T-helper 2 cell treated with Interferon-gamma antibody and Interleukin-4, amounts not matched to agents 5 μg/mL and 100 μg/mL, for 36 hours (primary cell): ENCODE measurements around the gene NFAT5.
A peak's percentile ranks its signal among the peaks of the same experiment; 100 is the strongest.

Source experiments
- DNase-seq: peaks from one replicate; pipeline ENCODE4 v3.0.0; 2021; ENCODE audit warnings: low spot score
- H3K27ac Mint-ChIP-seq: one replicate; pipeline ENCODE4 v1.8.0; 2021; ENCODE audit warnings: mild to moderate bottlenecking, mixed read lengths
- H3K27me3 Mint-ChIP-seq: one replicate; pipeline ENCODE4 v1.8.0; 2021; ENCODE audit warnings: low read depth, mixed read lengths
- H3K36me3 Mint-ChIP-seq: one replicate; pipeline ENCODE4 v1.8.0; 2021; ENCODE audit warnings: low read depth, mixed read lengths
- H3K4me1 Mint-ChIP-seq: one replicate; pipeline ENCODE4 v1.8.0; 2021; ENCODE audit warnings: low read depth, mixed read lengths
- H3K4me3 Mint-ChIP-seq: one replicate; pipeline ENCODE4 v1.8.0; 2022; ENCODE audit warnings: mild to moderate bottlenecking, moderate library complexity, mixed read lengths
- H3K9me3 Mint-ChIP-seq: one replicate; pipeline ENCODE4 v1.8.0; 2021; ENCODE audit warnings: mixed read lengths

NFAT5 gene

DNA sequence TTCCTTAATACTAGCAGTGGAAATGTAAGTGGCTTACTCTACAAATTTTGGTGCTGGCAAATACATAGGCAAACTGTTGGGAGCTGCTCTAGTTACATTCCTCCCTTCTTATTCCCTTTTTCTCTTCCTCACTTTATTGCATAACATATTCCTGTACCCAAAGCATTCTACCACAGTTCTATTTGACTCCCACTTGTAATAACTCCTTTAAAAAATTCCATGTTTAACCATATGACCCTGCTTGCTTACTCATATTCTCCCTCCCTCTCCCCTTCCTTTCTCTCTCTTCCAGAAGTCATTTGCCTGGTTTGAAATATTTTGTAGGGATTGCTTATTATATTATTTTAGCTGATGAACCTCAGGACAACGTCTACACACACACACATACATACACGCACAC is 137.9 kb downstream of the NFAT5 start:
- H3K4me1 Mint-ChIP-seq: no peaks in the 10 kb centered on the region
- H3K9me3 Mint-ChIP-seq: no peaks in the 10 kb centered on the region
- H3K36me3 Mint-ChIP-seq: peaks cover 18% of the 10 kb centered on the region
- no peak for DNase-seq
- H3K4me3 Mint-ChIP-seq: no peak overlapping the region
- no peak overlapping the region for H3K27ac Mint-ChIP-seq
- no peaks in the 10 kb centered on the region for H3K27me3 Mint-ChIP-seq

DNA sequence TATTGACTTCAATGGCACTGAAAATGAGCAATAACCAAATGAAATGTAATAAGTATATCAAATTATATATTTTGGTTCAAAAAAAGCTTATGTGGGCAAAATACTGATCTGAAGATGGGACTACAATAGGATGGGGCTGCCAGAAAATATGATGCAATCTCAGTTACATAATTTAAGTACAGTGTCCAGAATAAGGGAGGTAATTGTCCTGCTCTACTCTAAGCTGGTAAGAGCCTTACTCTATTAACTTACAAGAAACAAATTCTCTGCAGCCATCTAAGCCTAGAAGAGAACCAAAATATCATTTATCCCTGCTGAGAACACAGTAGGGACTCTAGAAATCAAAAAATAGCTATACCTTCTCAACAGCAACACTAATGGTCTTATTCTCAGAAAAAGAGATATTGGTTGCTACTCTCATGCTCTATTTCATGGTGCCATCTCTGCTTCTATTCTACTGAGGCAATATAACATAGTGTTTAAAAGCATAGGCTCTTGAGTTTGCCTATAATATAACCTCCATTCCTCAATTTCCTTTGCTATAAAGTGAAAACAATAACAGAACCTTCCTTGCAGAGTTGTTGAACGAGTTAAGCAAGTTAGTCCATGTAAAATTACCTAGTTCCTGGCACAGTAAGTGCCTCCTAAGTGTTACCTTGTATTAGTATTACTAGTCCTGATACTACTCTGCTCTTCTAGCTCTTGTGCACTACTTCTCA is 140.6 kb downstream of the NFAT5 start:
- no peak for DNase-seq
- H3K4me1 Mint-ChIP-seq: peaks cover 3% of the 10 kb centered on the region
- H3K4me3 Mint-ChIP-seq: no peak overlapping the region
- H3K27me3 Mint-ChIP-seq: no peaks in the 10 kb centered on the region
- no peaks in the 10 kb centered on the region for H3K9me3 Mint-ChIP-seq
- H3K36me3 Mint-ChIP-seq: peaks cover 14% of the 10 kb centered on the region
- peak overlapping the region; percentile 49 for H3K27ac Mint-ChIP-seq

DNA sequence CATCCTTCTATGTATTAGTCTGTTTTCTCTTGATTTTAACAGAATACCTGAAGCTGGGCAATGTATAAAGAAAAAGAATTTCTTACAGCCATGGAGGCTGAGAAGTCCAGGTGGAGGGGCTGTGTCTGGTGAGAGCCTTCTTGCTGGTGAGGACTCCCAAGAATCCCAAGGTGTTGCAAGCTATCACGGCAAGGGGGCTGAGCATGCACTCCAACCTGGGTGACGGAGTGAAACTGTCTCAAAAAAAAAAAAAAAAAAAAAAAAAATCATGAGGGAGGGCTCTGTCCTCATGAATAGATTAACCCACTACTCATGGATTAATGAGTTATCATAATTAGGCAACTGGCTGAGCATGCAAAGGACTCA is 141.2 kb downstream of the NFAT5 start:
- Mint-ChIP-seq H3K4me1 (peaks cover 3% of the 10 kb centered on the region), H3K36me3 (peaks cover 14% of the 10 kb centered on the region), H3K27me3 (no peaks in the 10 kb centered on the region), H3K27ac (peak overlapping the region; percentile 49), H3K9me3 (no peaks in the 10 kb centered on the region), H3K4me3 (no peak overlapping the region)
- DNase-seq: no peak

DNA sequence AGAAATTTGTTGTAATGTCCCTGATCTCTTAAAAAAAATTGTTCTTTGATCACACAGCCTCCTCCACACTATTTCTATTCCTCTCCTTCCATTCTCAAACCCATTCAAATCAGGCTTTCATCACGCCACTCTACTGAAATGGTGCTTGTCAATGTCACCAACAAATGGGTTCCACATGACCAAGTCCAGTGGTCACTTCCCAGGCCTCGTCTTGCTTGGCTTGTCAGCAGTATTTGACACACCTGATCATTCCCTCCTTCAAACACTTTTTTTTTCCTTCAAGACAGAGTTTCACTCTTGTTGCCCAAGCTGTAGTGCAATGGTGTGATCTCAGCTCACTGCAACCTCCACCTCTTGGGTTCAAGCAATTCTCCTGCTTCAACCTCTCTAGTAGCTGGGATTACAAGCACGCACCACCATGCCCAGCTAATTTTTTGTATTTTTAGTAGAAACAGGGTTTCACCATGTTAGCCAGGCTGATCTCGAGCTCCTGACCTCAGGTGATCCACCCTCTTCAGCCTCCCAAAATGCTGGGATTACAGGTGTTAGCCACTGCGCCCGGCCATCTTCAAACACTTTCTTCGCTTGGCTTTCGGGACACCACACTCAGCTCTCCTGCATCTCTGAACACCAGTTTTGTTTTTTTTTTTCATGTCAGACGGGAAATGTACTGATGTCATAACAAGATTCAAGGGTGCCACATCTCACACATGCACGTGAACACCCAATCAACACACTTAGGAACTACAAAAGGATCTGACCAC is 142.3 kb downstream of the NFAT5 start:
- Mint-ChIP-seq H3K27ac (peak overlapping the region; percentile 28), H3K4me1 (peaks cover 3% of the 10 kb centered on the region), H3K4me3 (no peak overlapping the region), H3K9me3 (no peaks in the 10 kb centered on the region), H3K36me3 (peaks cover 14% of the 10 kb centered on the region), H3K27me3 (no peaks in the 10 kb centered on the region)
- DNase-seq: no peak

DNA sequence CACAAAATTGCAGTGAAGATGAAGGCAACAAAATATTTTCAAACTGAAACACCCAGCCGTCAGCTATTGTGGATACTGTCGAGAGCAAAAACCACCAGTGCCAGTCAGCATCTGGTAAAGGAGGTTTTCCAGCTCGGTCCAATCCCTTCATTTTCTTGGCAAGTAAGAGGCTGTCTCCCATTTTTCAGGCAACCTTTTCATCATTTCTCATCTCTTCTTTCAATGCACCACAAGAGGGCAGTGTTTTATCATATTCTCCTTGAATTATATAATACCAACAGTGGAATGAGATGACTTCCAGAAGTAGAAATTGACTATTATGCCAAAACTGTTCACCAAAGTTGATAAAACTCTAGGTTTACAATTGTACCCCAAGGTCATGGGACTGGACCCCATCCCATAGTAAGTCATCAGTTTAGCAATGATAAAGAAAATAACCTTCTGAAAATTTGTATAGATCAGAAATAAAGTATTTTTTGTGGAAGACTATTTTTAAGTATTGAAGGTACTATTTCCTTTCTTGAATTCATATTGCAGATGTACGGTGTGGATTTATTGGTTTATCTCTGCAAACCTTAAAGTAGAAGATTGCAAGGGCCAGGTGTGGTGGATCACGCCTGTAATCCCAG is 143.8 kb downstream of the NFAT5 start:
- H3K36me3 Mint-ChIP-seq: peaks cover 12% of the 10 kb centered on the region
- no peak overlapping the region for H3K4me3 Mint-ChIP-seq
- H3K27me3 Mint-ChIP-seq: no peaks in the 10 kb centered on the region
- no peak for DNase-seq
- no peaks in the 10 kb centered on the region for H3K9me3 Mint-ChIP-seq
- peaks cover 3% of the 10 kb centered on the region for H3K4me1 Mint-ChIP-seq
- no peak overlapping the region for H3K27ac Mint-ChIP-seq

DNA sequence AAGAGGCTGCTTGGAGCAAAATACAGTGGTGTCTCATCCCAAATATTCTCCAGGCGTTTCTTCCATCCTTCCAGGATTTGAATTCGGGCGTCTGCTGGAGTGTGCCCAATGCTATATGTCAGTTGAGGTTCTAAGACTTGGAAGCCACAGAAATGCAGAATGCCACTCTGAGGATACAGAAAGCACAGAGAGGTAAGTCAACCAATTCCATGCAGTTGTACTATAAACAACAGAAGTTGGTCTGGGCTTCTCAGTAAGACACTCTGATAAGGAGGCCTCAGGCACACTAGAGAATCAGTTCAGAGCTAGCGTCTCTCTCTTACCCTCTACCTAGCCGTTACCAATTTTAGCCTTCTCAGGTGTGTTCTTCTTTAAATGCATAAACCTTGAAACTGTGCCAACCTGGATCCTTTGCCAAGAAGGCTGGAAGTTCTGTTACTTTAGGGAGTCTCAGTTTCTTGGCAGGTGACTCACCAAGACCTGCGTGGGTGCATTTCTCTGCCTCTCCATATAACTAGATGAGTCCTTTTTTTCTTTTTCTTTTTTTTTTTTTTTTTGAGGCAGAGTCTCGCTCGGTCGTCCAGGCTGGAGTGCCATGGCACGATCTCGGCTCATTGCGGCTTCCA is 145.5 kb downstream of the NFAT5 start:
- Mint-ChIP-seq H3K36me3 (peaks cover 15% of the 10 kb centered on the region), H3K4me1 (peaks cover 3% of the 10 kb centered on the region), H3K9me3 (no peaks in the 10 kb centered on the region), H3K4me3 (no peak overlapping the region), H3K27ac (no peak overlapping the region), H3K27me3 (no peaks in the 10 kb centered on the region)
- DNase-seq: no peak

DNA sequence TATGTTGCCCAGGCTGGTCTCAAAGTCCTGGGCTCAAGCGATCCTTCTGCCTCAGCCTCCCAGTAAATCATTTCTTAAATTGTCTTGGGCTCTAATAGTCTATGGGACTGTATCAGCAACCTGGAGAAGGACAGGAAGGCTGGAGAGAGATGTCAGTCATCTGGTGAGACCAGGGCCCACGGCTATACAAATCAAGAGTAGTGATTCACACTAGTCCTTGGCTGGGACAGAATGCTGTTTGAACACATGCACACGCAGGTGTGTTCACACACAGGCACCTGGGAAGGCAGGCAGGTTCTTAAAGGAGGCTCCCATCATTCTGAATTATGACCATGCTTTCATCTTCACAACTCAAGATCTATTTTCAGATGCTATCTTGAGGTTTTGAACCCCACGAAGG is 146.5 kb downstream of the NFAT5 start:
- Mint-ChIP-seq H3K27ac (no peak overlapping the region), H3K4me1 (peaks cover 3% of the 10 kb centered on the region), H3K9me3 (no peaks in the 10 kb centered on the region), H3K36me3 (peaks cover 15% of the 10 kb centered on the region), H3K27me3 (no peaks in the 10 kb centered on the region), H3K4me3 (no peak overlapping the region)
- no peak for DNase-seq

DNA sequence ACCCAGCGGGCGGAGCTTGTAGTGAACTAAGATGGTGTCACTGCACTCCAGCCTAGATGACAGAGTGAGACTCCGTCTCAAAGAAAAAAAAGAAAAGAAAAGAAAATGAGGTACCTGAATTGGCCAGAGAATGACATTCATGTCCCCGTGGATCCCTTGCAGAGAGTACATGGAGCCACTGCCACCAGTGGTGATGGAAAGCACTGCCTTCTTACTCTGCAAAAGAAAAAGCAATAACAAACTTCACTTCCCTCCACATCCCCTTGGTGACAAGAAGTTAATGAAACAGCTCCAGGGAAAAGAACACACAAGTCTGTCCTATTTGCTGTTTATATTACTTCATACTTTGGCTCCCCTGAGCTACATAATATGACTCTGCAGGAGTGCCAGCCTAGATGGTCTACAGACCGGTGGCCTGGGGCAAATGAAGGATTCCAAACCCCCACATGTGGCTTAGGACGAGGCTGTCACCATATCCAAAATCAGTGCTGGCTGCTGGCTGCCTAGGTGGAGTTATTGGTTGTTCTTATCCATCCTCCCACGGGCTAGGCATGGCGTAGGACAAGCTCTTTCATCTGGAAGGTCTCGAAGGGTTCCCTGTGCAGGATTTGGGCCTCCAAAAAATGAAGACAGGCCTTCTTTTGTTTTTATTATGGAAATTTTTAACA is 147.3 kb downstream of the NFAT5 start:
- Mint-ChIP-seq H3K9me3 (no peaks in the 10 kb centered on the region), H3K4me3 (no peak overlapping the region), H3K27ac (no peak overlapping the region), H3K4me1 (peaks cover 3% of the 10 kb centered on the region), H3K27me3 (no peaks in the 10 kb centered on the region), H3K36me3 (peaks cover 15% of the 10 kb centered on the region)
- DNase-seq: no peak

DNA sequence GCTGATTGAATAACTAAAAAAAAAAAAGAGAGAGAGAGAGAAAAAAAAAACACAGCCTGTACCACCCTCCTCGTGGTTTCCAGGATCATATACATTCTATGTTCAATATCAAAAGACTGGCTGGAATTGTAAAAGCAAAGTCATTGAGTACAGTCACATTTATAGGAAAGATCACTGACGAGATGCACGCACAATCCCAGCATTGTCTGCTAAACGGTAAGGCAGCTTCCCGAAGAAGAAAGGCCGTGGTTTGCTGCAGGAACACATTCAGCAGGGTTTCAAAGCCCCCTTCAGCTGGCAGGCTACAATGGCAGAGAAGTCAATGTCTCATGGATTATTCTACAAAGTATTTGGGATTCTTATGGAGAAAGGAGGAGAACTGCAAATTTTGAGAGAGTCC is 151.3 kb downstream of the NFAT5 start:
- DNase-seq: no peak
- H3K36me3 Mint-ChIP-seq: peaks cover 17% of the 10 kb centered on the region
- no peaks in the 10 kb centered on the region for H3K9me3 Mint-ChIP-seq
- H3K4me3 Mint-ChIP-seq: no peak overlapping the region
- no peaks in the 10 kb centered on the region for H3K4me1 Mint-ChIP-seq
- no peak overlapping the region for H3K27ac Mint-ChIP-seq
- H3K27me3 Mint-ChIP-seq: no peaks in the 10 kb centered on the region

DNA sequence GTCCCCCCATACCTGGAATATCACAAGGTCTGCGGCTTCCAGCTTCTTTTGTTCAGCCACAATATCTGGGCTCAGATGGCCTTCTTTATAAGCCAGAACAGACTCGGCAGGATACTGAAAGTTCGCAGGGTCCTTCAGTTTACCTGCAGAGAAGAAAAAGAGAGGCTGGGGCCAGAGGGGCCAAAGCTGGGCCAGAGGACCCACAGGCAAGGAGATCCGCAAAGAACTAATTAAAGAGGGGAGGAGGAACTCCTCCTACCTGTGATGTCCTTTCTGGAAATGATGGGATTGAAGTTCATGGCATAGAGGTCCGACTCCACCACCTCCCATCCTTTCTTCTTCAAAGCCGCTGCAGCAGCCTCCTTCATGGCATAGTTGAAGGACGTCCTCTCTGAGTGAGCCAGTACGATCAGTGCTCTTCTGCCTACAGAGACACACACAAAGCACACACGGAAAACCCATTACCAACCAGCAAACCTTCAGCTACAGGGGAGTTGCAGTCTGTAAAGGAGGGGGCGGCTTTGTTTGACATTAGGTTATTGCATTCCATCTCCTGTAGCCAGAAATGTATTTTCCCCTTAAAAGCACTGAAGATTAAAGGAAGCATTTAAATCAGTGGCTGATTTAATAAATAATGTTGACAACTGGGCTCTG is 152.5 kb downstream of the NFAT5 start:
- no peak overlapping the region for H3K27ac Mint-ChIP-seq
- H3K9me3 Mint-ChIP-seq: no peaks in the 10 kb centered on the region
- H3K27me3 Mint-ChIP-seq: no peaks in the 10 kb centered on the region
- no peak for DNase-seq
- peaks cover 4% of the 10 kb centered on the region for H3K4me1 Mint-ChIP-seq
- H3K36me3 Mint-ChIP-seq: peaks cover 16% of the 10 kb centered on the region
- H3K4me3 Mint-ChIP-seq: no peak overlapping the region

DNA sequence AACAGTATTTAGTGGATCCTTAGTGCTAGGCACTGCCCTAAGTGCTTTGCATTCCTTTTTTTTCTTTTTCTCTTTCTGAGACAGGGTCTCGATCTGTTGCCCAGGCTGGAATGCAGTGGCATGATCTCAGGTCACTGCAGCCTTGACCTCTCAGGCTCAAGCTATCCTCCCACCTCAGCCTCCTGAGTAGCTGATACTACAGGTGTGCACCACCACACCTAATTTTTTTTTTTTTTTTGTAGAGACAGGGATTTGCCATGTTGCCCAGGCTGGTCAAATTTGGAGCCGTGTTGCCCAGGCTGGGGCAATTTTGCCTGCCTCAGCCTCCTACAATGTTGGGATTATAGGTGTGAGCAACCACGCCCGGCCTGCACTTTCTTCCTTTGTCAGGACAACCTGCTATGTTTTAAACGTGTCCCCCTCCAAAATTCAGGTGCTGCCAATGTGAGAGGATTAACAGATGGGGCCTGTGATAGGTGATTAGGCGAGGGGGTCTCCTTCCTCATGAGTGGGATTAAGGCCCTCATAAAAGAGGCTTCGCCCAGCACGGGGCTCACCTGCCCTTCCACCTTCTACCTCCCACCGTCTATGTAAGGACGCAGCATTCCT is 155.2 kb downstream of the NFAT5 start:
- H3K27me3 Mint-ChIP-seq: no peaks in the 10 kb centered on the region
- no peaks in the 10 kb centered on the region for H3K9me3 Mint-ChIP-seq
- peaks cover 20% of the 10 kb centered on the region for H3K4me1 Mint-ChIP-seq
- no peak overlapping the region for H3K27ac Mint-ChIP-seq
- no peak overlapping the region for H3K4me3 Mint-ChIP-seq
- DNase-seq: no peak
- H3K36me3 Mint-ChIP-seq: peaks cover 11% of the 10 kb centered on the region

DNA sequence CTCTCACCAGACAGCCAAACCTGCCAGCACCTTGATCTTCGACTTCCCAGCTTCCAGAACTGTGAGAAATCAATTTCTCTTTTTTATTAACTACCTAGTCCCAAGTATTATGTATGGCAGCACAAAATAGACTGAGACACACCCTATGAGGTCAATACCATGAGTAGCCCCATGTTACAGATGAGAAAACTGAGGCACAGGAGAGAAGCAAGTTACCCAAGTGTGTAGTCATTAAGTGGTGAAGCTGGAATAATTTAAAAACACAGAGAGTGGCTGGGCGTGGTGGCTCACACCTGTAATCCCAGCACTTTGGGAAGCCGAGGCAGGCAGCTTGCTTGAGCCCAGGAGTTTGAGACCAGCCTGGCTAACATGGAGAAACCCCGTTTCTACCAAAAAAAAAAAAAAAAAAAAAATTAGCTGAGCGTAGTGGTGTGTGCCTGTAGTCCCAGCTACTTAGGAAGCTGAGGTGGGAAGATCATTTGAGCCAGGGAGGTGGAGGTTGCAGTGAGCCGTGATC is 155.7 kb downstream of the NFAT5 start:
- Mint-ChIP-seq H3K4me3 (no peak overlapping the region), H3K27ac (no peak overlapping the region), H3K36me3 (peaks cover 11% of the 10 kb centered on the region), H3K9me3 (no peaks in the 10 kb centered on the region), H3K27me3 (no peaks in the 10 kb centered on the region), H3K4me1 (peaks cover 21% of the 10 kb centered on the region)
- DNase-seq: no peak

DNA sequence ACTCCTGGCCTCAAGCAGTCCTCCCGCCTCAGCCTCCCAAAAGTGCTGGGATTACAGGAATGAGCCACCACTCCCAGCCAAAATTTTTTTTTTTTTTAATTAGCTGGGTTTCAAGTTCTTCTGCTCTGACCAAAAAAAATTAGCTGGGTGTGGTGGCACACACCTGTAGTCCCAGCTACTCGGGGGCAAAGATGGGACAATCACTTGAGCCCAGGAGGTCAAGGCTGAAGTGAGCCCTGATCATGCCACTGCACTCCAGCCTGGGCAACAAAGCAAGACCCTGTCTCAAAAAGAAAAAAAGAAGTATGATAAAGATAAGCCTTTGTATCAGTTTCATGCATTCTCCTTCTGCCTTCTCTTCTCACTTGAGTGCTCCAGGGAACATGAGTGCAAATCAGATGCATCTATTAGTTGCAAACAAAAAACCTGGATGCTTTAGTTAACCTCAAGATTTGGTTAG is 158.7 kb downstream of the NFAT5 start:
- Mint-ChIP-seq H3K4me1 (peaks cover 36% of the 10 kb centered on the region), H3K27ac (peak overlapping the region; percentile 31), H3K27me3 (no peaks in the 10 kb centered on the region), H3K36me3 (peaks cover 2% of the 10 kb centered on the region), H3K9me3 (no peaks in the 10 kb centered on the region), H3K4me3 (peak overlapping the region; percentile 94)
- no peak for DNase-seq
